SJSA1 (cell line): ENCODE data around the gene ADCY1. TPM values are rescaled to one million over a fixed set of nuclear protein-coding genes. Genes with fewer than 3 reads are reported as not detected.

Source experiments
- DNase-seq, 2 experiments: peaks; one replicate each; pipeline ENCODE4 v3.0.0-alpha.2; 2015 to 2020; ENCODE audit warnings: low spot score in 2 of 2, low read depth in 1 of 2
- H3K27ac ChIP-seq: fragments of 250-450 bp; sonication (Bioruptor Pico); 2 replicates; pipeline ENCODE4 v1.5.1; 2020; ENCODE audit warnings: mild to moderate bottlenecking, moderate library complexity
- H3K27me3 ChIP-seq: fragments of 250-450 bp; sonication (Bioruptor Pico); replicated peaks from 2 replicates; pipeline ENCODE4 v1.5.1; 2020; ENCODE audit warnings: mild to moderate bottlenecking, moderate library complexity
- H3K36me3 ChIP-seq: fragments of 250-450 bp; sonication (Bioruptor Pico); 2 replicates; pipeline ENCODE4 v1.5.1; 2020; ENCODE audit warnings: mild to moderate bottlenecking
- H3K4me1 ChIP-seq: fragments of 250-450 bp; sonication (Bioruptor Pico); replicated peaks from 2 replicates; pipeline ENCODE4 v1.6.1; 2021; ENCODE audit warnings: mild to moderate bottlenecking
- H3K4me3 ChIP-seq: fragments of 250-450 bp; sonication (Bioruptor Pico); 2 replicates; pipeline ENCODE4 v1.5.1; 2020; ENCODE audit warnings: mild to moderate bottlenecking
- H3K9me3 ChIP-seq: fragments of 250-450 bp; sonication (Bioruptor Pico); replicated peaks from 2 replicates; pipeline ENCODE4 v1.5.1; 2020; ENCODE audit warnings: mild to moderate bottlenecking
- total RNA-seq: library from RNA; depleted of rRNA; stranded (reverse); fragments of >200 nt; shearing (Covaris generic); gene quantifications from 2 replicates; pipeline ENCODE4 v1.2.3, GENCODE V29; 2014

Gene ADCY1
- total RNA-seq, 1 experiment from 2014 or later = 0.05 TPM

DNA sequence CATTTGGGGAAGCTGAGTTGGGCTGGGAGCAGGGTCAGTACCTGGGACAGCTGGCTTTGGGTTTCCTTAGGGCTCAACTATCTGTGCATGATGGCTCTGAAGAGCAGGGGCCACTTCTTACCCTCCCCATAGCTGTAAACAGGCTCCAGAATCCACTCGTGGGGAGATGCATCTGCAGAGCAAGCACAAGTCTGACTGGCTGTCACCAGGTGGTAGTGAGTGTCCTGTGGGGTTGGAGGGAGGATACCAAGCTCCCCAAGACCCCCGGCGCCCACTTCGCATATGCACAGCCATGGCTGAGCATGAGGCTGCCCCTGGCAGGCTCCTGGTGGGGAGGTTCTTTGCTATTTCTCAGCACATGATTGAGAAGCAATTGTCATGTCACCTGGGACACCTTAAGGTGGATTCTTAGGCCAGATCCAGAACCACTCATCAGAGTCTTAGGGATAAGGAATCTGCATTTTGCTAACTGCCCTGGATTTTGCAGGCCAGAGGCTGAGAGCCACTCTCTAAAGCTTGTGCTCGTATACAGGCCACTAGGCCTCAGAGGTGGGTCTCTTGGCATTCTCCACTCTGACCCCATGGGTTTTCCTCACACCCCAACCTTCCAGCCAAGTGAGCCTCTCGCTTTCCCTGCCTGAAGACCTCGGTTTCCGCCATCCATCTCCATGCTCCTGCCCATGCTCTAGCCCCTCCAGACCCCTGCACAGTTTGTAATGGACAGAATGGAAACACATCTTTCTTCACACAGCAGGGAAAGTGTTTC, 53.7 kb downstream of the ADCY1 start:
- Histone ChIP-seq H3K27me3 (peaks cover 10% of the 10 kb centered on the region; the same call in 1 of the 2 replicates), H3K36me3 (no peaks in the 10 kb centered on the region), H3K4me1 (no peaks in the 10 kb centered on the region), H3K4me3 (no peak overlapping the region), H3K27ac (no peak overlapping the region), H3K9me3 (no peaks in the 10 kb centered on the region)
- peak in 1 of 2 experiments; percentile 31 for DNase-seq

- no peaks in the 10 kb centered on the region for H3K4me1 ChIP-seq
- peaks cover 10% of the 10 kb centered on the region; the same call in 1 of the 2 replicates for H3K27me3 ChIP-seq
- H3K36me3 ChIP-seq = no peaks in the 10 kb centered on the region
- H3K4me3 ChIP-seq = no peak overlapping the region
- no peak overlapping the region for H3K27ac ChIP-seq
- DNase-seq = no peak
- H3K9me3 ChIP-seq = no peaks in the 10 kb centered on the region
These were observed 57.4 kb downstream of the ADCY1 start for GRCh38 chr7:45631569-45631968.

GRCh38 chr7:45636733-45637132, 62.6 kb downstream of the ADCY1 start:
- H3K9me3 ChIP-seq = no peaks in the 10 kb centered on the region
- H3K4me1 ChIP-seq = no peaks in the 10 kb centered on the region
- H3K36me3 ChIP-seq = no peaks in the 10 kb centered on the region
- 0 out of 2 replicates have a peak, but pooled peaks cover 2% of the 10 kb centered on the region for H3K27me3 ChIP-seq
- no peak overlapping the region for H3K4me3 ChIP-seq
- H3K27ac ChIP-seq = no peak overlapping the region
- no peak for DNase-seq

DNA sequence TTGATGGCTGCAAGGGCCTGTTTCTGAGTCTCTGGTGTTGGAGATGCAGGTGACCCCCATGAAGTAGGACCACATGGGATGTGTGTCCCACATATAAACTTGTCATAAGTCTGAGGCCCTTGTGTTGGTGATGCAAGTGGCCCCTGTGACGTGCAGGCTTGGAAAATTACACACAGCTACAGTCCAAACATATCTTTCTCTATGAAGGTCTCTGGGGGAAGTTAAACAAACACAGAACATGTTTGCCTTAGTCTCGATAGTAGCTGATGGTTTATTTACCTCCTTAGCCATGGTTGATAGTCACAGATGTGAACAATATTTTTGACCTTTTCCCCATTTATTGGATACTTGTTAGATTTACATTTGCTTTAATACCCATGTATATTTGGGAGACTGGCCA, 64.7 kb downstream of the ADCY1 start:
- Histone ChIP-seq H3K4me3 (no peak overlapping the region), H3K27ac (no peak overlapping the region), H3K36me3 (no peaks in the 10 kb centered on the region), H3K4me1 (no peaks in the 10 kb centered on the region), H3K27me3 (no peaks in the 10 kb centered on the region), H3K9me3 (no peaks in the 10 kb centered on the region)
- DNase-seq = no peak

DNA sequence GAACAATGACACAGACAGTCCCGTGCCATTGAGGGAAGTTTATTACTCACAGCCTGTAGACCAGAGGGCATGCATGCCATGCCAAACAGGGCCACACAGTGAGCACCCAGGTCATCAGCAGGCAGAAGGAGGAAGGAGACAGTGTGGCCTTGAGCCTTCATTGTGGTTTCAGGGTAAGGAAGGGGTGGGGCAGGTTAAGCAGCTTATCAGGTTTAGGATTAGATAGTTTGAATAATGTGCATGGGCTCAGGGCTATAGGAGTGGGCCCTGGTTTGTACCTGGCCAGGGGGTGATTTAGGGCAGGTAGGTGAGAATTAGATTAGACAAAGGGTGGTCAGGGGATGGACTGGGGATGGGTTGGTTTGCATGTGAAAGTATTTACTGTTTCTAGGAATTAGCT, 67.9 kb downstream of the ADCY1 start:
- Histone ChIP-seq H3K4me3 (no peak overlapping the region), H3K27ac (no peak overlapping the region), H3K27me3 (no peaks in the 10 kb centered on the region), H3K36me3 (no peaks in the 10 kb centered on the region), H3K4me1 (no peaks in the 10 kb centered on the region), H3K9me3 (no peaks in the 10 kb centered on the region)
- no peak for DNase-seq

DNA sequence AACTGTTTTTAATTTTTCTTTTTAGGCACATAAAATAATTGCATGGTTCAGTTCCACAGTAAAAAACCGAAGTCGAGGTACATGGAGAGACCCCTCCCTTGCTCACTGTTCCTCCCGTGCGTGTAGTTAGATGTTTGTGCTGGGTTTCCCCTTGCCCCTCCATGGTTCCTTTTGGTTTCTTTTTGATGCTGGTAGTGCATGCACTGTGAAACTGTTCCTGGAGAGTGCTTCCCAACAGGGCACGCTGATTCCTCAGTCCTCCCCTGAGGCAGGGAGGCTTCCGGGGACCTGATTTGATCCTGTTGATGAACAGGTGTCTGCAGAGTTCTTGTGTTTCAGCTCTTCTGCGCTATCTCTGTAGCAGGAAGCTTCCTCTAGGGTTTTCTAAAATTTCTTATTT, 69.5 kb downstream of the ADCY1 start:
- Histone ChIP-seq H3K4me3 (no peak overlapping the region), H3K9me3 (no peaks in the 10 kb centered on the region), H3K36me3 (no peaks in the 10 kb centered on the region), H3K27me3 (no peaks in the 10 kb centered on the region), H3K27ac (no peak overlapping the region), H3K4me1 (no peaks in the 10 kb centered on the region)
- no peak for DNase-seq

GRCh38 chr7:45644237-45644636, 70.1 kb downstream of the ADCY1 start:
- Histone ChIP-seq H3K27me3 (no peaks in the 10 kb centered on the region), H3K27ac (no peak overlapping the region), H3K4me1 (no peaks in the 10 kb centered on the region), H3K9me3 (no peaks in the 10 kb centered on the region), H3K36me3 (no peaks in the 10 kb centered on the region), H3K4me3 (no peak overlapping the region)
- DNase-seq = no peak

GRCh38 chr7:45645141-45645969, 71.2 kb downstream of the ADCY1 start:
- no peaks in the 10 kb centered on the region for H3K27me3 ChIP-seq

DNA sequence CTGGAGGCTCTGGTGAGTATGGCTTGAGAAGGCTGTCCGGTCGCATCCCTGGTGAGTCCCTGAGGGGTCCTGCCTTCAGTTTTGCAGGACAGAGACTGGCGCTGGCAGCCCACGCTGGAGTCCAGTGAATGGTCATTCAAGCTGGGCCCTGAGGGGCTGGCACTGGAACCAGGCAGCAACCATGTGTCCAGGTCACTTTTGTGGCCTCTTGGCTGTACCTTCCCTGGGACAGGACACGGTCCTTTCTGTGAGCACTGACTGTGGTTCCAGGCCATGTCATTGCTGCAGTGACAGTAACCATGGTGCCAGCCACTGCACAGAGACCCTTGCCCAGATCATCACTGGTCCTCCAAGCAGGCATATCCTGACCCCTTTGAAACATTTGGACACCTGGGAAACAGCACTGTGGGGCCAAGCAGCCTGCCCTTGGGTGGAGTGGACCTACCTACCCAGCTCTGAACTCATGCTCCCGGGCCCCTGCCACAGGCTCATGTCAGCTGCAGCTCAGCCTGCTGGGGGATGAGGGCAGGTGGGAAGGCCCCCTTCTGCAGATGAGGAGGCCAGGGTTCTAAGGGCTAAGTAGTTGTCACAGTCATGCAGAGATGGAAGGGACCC, 72.1 kb downstream of the ADCY1 start:
- no peaks in the 10 kb centered on the region for H3K4me1 ChIP-seq
- no peak overlapping the region for H3K27ac ChIP-seq
- peak in 1 of 2 experiments; percentile 28 for DNase-seq
- no peaks in the 10 kb centered on the region for H3K9me3 ChIP-seq
- H3K4me3 ChIP-seq = no peak overlapping the region
- H3K36me3 ChIP-seq = no peaks in the 10 kb centered on the region
- H3K27me3 ChIP-seq = no peaks in the 10 kb centered on the region

More at GRCh38 chr7:45645141-45645969, 71.2 kb downstream of the ADCY1 start:
- no peaks in the 10 kb centered on the region for H3K4me1 ChIP-seq
- no peak overlapping the region for H3K27ac ChIP-seq
- H3K9me3 ChIP-seq = no peaks in the 10 kb centered on the region
- DNase-seq = no peak
- no peaks in the 10 kb centered on the region for H3K36me3 ChIP-seq
- no peak overlapping the region for H3K4me3 ChIP-seq

GRCh38 chr7:45646996-45647825, 73.0 kb downstream of the ADCY1 start:
- no peaks in the 10 kb centered on the region for H3K4me1 ChIP-seq
- peak in 1 of 2 experiments; percentile 35 for DNase-seq
- H3K27me3 ChIP-seq = no peaks in the 10 kb centered on the region
- no peaks in the 10 kb centered on the region for H3K36me3 ChIP-seq
- H3K27ac ChIP-seq = no peak overlapping the region
- no peaks in the 10 kb centered on the region for H3K9me3 ChIP-seq
- no peak overlapping the region for H3K4me3 ChIP-seq

GRCh38 chr7:45647967-45648670, 74.0 kb downstream of the ADCY1 start:
- DNase-seq = no peak
- Histone ChIP-seq H3K9me3 (no peaks in the 10 kb centered on the region), H3K27ac (no peak overlapping the region), H3K36me3 (no peaks in the 10 kb centered on the region), H3K4me3 (no peak overlapping the region), H3K4me1 (no peaks in the 10 kb centered on the region), H3K27me3 (no peaks in the 10 kb centered on the region)

GRCh38 chr7:45648671-45648995, 74.5 kb downstream of the ADCY1 start:
- no peaks in the 10 kb centered on the region for H3K4me1 ChIP-seq
- peak in 1 of 2 experiments; percentile 31 for DNase-seq
- H3K9me3 ChIP-seq = no peaks in the 10 kb centered on the region
- no peaks in the 10 kb centered on the region for H3K36me3 ChIP-seq
- no peak overlapping the region for H3K4me3 ChIP-seq
- no peaks in the 10 kb centered on the region for H3K27me3 ChIP-seq
- H3K27ac ChIP-seq = no peak overlapping the region
